CD14-positive monocyte (primary cell): Measurements from ENCODE around the gene PRR14. TPM values are rescaled to one million over a fixed set of nuclear protein-coding genes. Genes with fewer than 3 reads are reported as not detected.

Experiments used
- DNase-seq, 3 donors: peaks; one replicate each; pipeline ENCODE4 v3.0.0-alpha.2; 2011 to 2022
- H2AFZ ChIP-seq: 2 replicates; pipeline ENCODE4 v1.6.0; 2012; ENCODE audit warnings: mild to moderate bottlenecking, low read depth, low read length, inconsistent platforms; ENCODE audit not compliant: insufficient read depth, poor library complexity, severe bottlenecking
- H3K27ac ChIP-seq, 2 donors: 1 replicate in 1 of 2; 2 replicates in 1 of 2; pipeline ENCODE4 v1.5.1; 2012 to 2013; ENCODE audit warnings: low read length in 2 of 2, control low read depth in 1 of 2, inconsistent platforms in 1 of 2, low read depth in 1 of 2, mild to moderate bottlenecking in 1 of 2
- H3K27me3 ChIP-seq, 2 donors: one replicate each; pipeline versions ENCODE4 v1.6.0 to v1.6.1; 2011 to 2013; ENCODE audit warnings: low read length in 2 of 2; ENCODE audit not compliant: control insufficient read depth in 2 of 2, insufficient read depth in 2 of 2
- H3K36me3 ChIP-seq, 2 donors: replicated peaks in 1 of 2; 1 replicate in 1 of 2; 2 replicates in 1 of 2; pipeline versions ENCODE4 v1.5.1 to v1.6.1; 2012 to 2013; ENCODE audit warnings: low read length in 2 of 2, control low read depth in 1 of 2, inconsistent platforms in 1 of 2, mild to moderate bottlenecking in 1 of 2; ENCODE audit not compliant: insufficient read depth in 2 of 2, control insufficient read depth in 1 of 2
- H3K4me1 ChIP-seq, 2 donors: 1 replicate in 1 of 2; 2 replicates in 1 of 2; pipeline versions ENCODE4 v1.5.1 to v1.6.1; 2012 to 2013; ENCODE audit warnings: low read length in 2 of 2, control low read depth in 1 of 2, inconsistent platforms in 1 of 2, mild to moderate bottlenecking in 1 of 2, moderate library complexity in 1 of 2; ENCODE audit not compliant: insufficient read depth in 2 of 2, control insufficient read depth in 1 of 2
- H3K4me2 ChIP-seq: replicated peaks from 2 replicates; pipeline ENCODE3; 2012; ENCODE audit warnings: low read length, moderate library complexity, mild to moderate bottlenecking; ENCODE audit not compliant: poor library complexity, severe bottlenecking; ENCODE audit errors: extremely low read depth
- H3K4me3 ChIP-seq, 3 experiments: fragments of 200-600 bp in 1 of 3; sonication (generic) in 1 of 3; replicated peaks in 1 of 3; 1 replicate in 2 of 3; 2 replicates in 1 of 3; pipeline ENCODE4 v1.5.1; 2011 to 2013; ENCODE audit warnings: low read length in 3 of 3, mild to moderate bottlenecking in 3 of 3, control low read depth in 2 of 3, low read depth in 2 of 3, inconsistent platforms in 1 of 3, moderate library complexity in 1 of 3
- H3K79me2 ChIP-seq: 2 replicates; pipeline ENCODE4 v1.6.0; 2012; ENCODE audit warnings: mild to moderate bottlenecking, control low read depth, inconsistent platforms, low read length, moderate library complexity; ENCODE audit not compliant: insufficient read depth
- H3K9ac ChIP-seq: 2 replicates; pipeline ENCODE4 v1.6.0; 2017; ENCODE audit warnings: low read length, mild to moderate bottlenecking; ENCODE audit not compliant: insufficient read depth, poor library complexity, severe bottlenecking
- H3K9me3 ChIP-seq, 2 donors: replicated peaks in 1 of 2; 1 replicate in 1 of 2; 2 replicates in 1 of 2; pipeline versions ENCODE4 v1.5.1 to v1.6.1; 2012 to 2013; ENCODE audit warnings: low read length in 2 of 2, control low read depth in 1 of 2; ENCODE audit not compliant: control insufficient read depth in 1 of 2, insufficient read depth in 1 of 2
- H4K20me1 ChIP-seq: 2 replicates; pipeline ENCODE4 v1.6.0; 2012; ENCODE audit warnings: mild to moderate bottlenecking, low read length, control low read depth, moderate library complexity; ENCODE audit not compliant: insufficient read depth
- H3K27ac Mint-ChIP-seq, 7 donors: one replicate each; pipeline ENCODE4 v1.8.0; 2020; ENCODE audit warnings: mild to moderate bottlenecking in 7 of 7, mixed read lengths in 7 of 7, moderate library complexity in 6 of 7, inconsistent platforms in 2 of 7
- H3K27me3 Mint-ChIP-seq, 3 donors: one replicate each; pipeline ENCODE4 v1.8.0; 2021 to 2022; ENCODE audit warnings: low read depth in 3 of 3, mild to moderate bottlenecking in 3 of 3, mixed read lengths in 3 of 3, moderate library complexity in 3 of 3, inconsistent platforms in 1 of 3
- H3K36me3 Mint-ChIP-seq, 2 donors: one replicate each; pipeline ENCODE4 v1.8.0; 2020; ENCODE audit warnings: mixed read lengths in 2 of 2, inconsistent platforms in 1 of 2, mild to moderate bottlenecking in 1 of 2
- H3K4me1 Mint-ChIP-seq: one replicate; pipeline ENCODE4 v1.8.0; 2020; ENCODE audit warnings: mild to moderate bottlenecking, mixed read lengths
- H3K4me3 Mint-ChIP-seq, 2 donors: one replicate each; pipeline ENCODE4 v1.8.0; 2020; ENCODE audit warnings: mild to moderate bottlenecking in 2 of 2, mixed read lengths in 2 of 2, moderate library complexity in 1 of 2
- H3K9me3 Mint-ChIP-seq, 7 donors: one replicate each; pipeline ENCODE4 v1.8.0; 2020 to 2022; ENCODE audit warnings: mixed read lengths in 7 of 7, mild to moderate bottlenecking in 6 of 7, moderate library complexity in 6 of 7, inconsistent platforms in 2 of 7
- WGBS: methylation state at CpG from one replicate; pipeline ENCODE4 v1.1.5; 2013; ENCODE audit warnings: missing lambda C conversion rate; ENCODE audit not compliant: insufficient coverage; 5-methylcytosine and 5-hydroxymethylcytosine counted together
- intact Hi-C, 2 donors: fragments of 100-400 bp; cut with micrococcal nuclease; formaldehyde crosslinking; loops; one replicate each; pipeline versions ENCODE4 v1.15.0 to v1.15.1; 2023
- polyA plus RNA-seq, 3 donors: library from polyadenylated mRNA; depleted of rRNA in 1 of 3; unstranded in 2 of 3; stranded (reverse) in 1 of 3; fragments of 300-500 nt in 2 of 3; fragments of >200 nt in 1 of 3; fragmentation: Illumina TruSeq in 2 of 3; gene quantifications; 1 replicate in 2 of 3; 2 replicates in 1 of 3; pipeline ENCODE4 v1.2.3, GENCODE V29; 2012 to 2021
- TF ChIP-seq, protein P1 (sequence below): fragments of 200-600 bp; IDR thresholded peaks from one replicate; pipeline ENCODE4 v1.8.0; 2022; ENCODE audit warnings: antibody characterized with exemption, mild to moderate bottlenecking

The PRR14 gene
- polyA plus RNA-seq, 3 donors: 6.1 to 32.6 (median 10.4) TPM

DNA sequence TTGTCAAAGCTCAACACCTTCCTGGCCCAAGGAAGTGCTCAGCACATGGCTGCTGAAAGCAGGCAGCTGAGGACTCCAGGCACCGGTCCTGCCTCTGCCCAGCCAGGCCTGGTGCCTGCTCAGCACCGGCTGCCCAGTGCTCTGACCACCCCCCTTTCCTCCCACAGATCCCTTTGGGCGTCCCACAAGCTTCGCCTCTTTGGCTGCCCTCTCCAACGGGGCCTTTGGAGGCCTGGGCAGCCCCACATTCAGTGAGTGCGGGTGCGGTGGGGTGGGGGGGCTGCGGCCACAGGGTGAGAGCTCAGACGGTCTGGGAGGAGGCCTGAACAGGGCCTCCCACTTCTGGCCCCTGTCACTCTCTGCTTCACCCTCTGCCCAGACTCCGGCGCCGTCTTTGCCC is 17.6 kb downstream of the PRR14 start:
- H3K9me3 ChIP-seq: no peaks in the 10 kb centered on the region
- intact Hi-C loops: no loop called here
- Mint-ChIP-seq H3K36me3 (peaks cover 52 to 79% of the 10 kb centered on the region in 2 donors), H3K27me3 (no peaks in the 10 kb centered on the region), H3K27ac (no peak overlapping the region), H3K4me1 (peaks cover under 1% of the 10 kb centered on the region), H3K4me3 (no peak overlapping the region), H3K9me3 (no peaks in the 10 kb centered on the region)
- H3K4me2 ChIP-seq: no peak overlapping the region
- H3K27me3 ChIP-seq: no peaks in the 10 kb centered on the region
- H3K9ac ChIP-seq: no peak overlapping the region
- peaks cover 66 to 75% of the 10 kb centered on the region in 2 donors for H3K36me3 ChIP-seq
- no peak overlapping the region for H2AFZ ChIP-seq
- peaks cover 70% of the 10 kb centered on the region for H4K20me1 ChIP-seq
- H3K4me1 ChIP-seq: no peaks in the 10 kb centered on the region
- H3K79me2 ChIP-seq: peaks cover 18% of the 10 kb centered on the region
- TF ChIP-seq, protein P1, sequence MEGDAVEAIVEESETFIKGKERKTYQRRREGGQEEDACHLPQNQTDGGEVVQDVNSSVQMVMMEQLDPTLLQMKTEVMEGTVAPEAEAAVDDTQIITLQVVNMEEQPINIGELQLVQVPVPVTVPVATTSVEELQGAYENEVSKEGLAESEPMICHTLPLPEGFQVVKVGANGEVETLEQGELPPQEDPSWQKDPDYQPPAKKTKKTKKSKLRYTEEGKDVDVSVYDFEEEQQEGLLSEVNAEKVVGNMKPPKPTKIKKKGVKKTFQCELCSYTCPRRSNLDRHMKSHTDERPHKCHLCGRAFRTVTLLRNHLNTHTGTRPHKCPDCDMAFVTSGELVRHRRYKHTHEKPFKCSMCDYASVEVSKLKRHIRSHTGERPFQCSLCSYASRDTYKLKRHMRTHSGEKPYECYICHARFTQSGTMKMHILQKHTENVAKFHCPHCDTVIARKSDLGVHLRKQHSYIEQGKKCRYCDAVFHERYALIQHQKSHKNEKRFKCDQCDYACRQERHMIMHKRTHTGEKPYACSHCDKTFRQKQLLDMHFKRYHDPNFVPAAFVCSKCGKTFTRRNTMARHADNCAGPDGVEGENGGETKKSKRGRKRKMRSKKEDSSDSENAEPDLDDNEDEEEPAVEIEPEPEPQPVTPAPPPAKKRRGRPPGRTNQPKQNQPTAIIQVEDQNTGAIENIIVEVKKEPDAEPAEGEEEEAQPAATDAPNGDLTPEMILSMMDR: no peak
- no peak overlapping the region for H3K27ac ChIP-seq
- no peak overlapping the region for H3K4me3 ChIP-seq
- 94% methylated on average over 10 of the region's 12 CpGs for WGBS
- no peak for DNase-seq

DNA sequence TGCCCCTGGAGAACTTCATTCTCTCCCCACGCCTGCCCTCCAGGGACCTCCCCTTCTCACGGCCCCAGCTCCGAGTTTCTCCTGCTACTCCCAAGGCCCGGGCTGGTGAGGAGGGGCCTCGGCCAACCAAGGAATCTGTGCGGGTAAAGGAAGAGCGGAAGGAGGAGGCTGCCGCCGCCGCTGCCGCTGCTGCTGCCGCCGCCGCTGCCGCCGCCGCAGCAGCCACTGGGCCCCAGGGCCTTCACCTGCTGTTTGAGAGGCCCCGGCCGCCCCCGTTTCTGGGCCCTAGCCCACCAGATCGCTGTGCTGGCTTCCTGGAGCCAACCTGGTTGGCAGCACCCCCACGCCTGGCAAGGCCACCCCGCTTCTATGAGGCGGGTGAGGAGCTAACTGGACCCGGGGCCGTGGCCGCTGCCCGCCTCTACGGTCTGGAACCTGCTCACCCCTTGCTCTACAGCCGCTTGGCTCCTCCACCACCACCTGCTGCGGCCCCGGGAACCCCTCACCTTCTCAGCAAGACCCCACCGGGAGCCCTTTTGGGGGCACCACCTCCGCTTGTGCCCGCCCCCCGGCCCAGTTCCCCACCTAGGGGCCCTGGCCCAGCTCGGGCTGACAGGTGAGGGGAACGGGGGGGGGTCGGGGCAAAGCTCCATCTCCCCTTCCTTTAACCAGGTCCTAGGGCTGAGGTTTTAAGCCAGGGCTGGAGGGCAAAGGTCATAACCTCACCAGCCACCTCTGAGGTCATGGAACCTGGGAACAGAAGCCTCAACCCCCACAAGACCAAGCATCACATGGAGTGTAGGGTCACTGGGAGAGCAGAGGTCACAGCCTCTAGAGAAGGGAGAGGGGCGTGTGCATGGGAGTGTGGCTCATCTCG is 18.5 kb downstream of the PRR14 start:
- H3K27me3 Mint-ChIP-seq: no peaks in the 10 kb centered on the region
- no peak for DNase-seq
- no peaks in the 10 kb centered on the region for H3K4me1 Mint-ChIP-seq
- Histone ChIP-seq H3K9ac (no peak overlapping the region), H2AFZ (no peak overlapping the region), H4K20me1 (peaks cover 62% of the 10 kb centered on the region), H3K4me3 (no peak overlapping the region), H3K4me1 (no peaks in the 10 kb centered on the region), H3K36me3 (peaks cover 62 to 67% of the 10 kb centered on the region in 2 donors), H3K79me2 (peaks cover 11% of the 10 kb centered on the region), H3K27me3 (no peaks in the 10 kb centered on the region), H3K9me3 (no peaks in the 10 kb centered on the region), H3K27ac (no peak overlapping the region), H3K4me2 (no peak overlapping the region)
- WGBS: 98% methylated on average over 26 of the region's 41 CpGs
- H3K9me3 Mint-ChIP-seq: no peaks in the 10 kb centered on the region
- TF ChIP-seq, protein P1: no peak
- H3K27ac Mint-ChIP-seq: peak overlapping the region in 1 of 7 donors; percentile 37
- peaks cover 44 to 71% of the 10 kb centered on the region in 2 donors for H3K36me3 Mint-ChIP-seq
- no peak overlapping the region for H3K4me3 Mint-ChIP-seq
- intact Hi-C loops: no loop called here
